CD4-positive, alpha-beta T cell (primary cell): ENCODE data around the gene TRAIP. TPM values are rescaled to one million over a fixed set of nuclear protein-coding genes. Genes with fewer than 3 reads are reported as not detected.

Experiments
- ATAC-seq: fragments of 200-7000 bp; cut with Tn5 transposase; one replicate; pipeline ENCODE4 v1.10.0; 2022; ENCODE audit warnings: mild to moderate bottlenecking; ENCODE audit not compliant: poor library complexity
- CTCF ChIA-PET: fragments of 350-600 bp; sonication (Branson Sonifier 250); formaldehyde crosslinking; loops from one replicate; lab custom pipeline; 2021; ENCODE audit warnings: antibody characterized with exemption, inconsistent platforms; lab: Charles Lee
- POLR2A ChIA-PET: fragments of 350-600 bp; sonication (Branson Sonifier 250); formaldehyde crosslinking; loops from one replicate; lab custom pipeline; 2021; ENCODE audit warnings: antibody characterized with exemption, inconsistent platforms; lab: Charles Lee
- DNase-seq, 14 experiments: peaks; one replicate each; pipeline ENCODE4 v3.0.0-alpha.2; 2013 to 2020; ENCODE audit warnings: mixed read lengths in 2 of 14
- H3K27ac ChIP-seq, 2 donors: one replicate each; pipeline versions ENCODE4 v1.5.1 to v1.7.0; 2013; ENCODE audit warnings: low read length in 2 of 2, low read depth in 1 of 2, mild to moderate bottlenecking in 1 of 2
- H3K27me3 ChIP-seq, 2 experiments: 1 replicate in 1 of 2; 2 replicates in 1 of 2; pipeline versions ENCODE4 v1.6.1 to v1.7.0; 2013; ENCODE audit warnings: low read length in 2 of 2, control low read depth in 1 of 2, mild to moderate bottlenecking in 1 of 2, moderate library complexity in 1 of 2; ENCODE audit not compliant: insufficient read depth in 2 of 2, control insufficient read depth in 1 of 2
- H3K36me3 ChIP-seq: one replicate; pipeline ENCODE4 v1.6.1; 2013; ENCODE audit warnings: low read length, control low read depth; ENCODE audit not compliant: insufficient read depth
- H3K4me1 ChIP-seq: one replicate; pipeline ENCODE4 v1.6.1; 2013; ENCODE audit warnings: low read length, control low read depth; ENCODE audit not compliant: insufficient read depth
- H3K4me3 ChIP-seq: one replicate; pipeline ENCODE4 v1.5.1; 2013; ENCODE audit warnings: mild to moderate bottlenecking, low read length, moderate library complexity
- H3K9me3 ChIP-seq, 2 experiments: 1 replicate in 1 of 2; 2 replicates in 1 of 2; pipeline versions ENCODE4 v1.6.1 to v1.7.0; 2013; ENCODE audit warnings: low read length in 2 of 2, mild to moderate bottlenecking in 2 of 2, control low read depth in 1 of 2, moderate library complexity in 1 of 2; ENCODE audit not compliant: control insufficient read depth in 1 of 2, insufficient read depth in 1 of 2
- H3K27ac Mint-ChIP-seq: one replicate; pipeline ENCODE4 v1.8.0; 2020; ENCODE audit warnings: mixed read lengths
- H3K27me3 Mint-ChIP-seq: one replicate; pipeline ENCODE4 v1.8.0; 2021; ENCODE audit warnings: mixed read lengths
- H3K36me3 Mint-ChIP-seq: one replicate; pipeline ENCODE4 v1.8.0; 2021; ENCODE audit warnings: low read depth, mixed read lengths
- H3K4me1 Mint-ChIP-seq: one replicate; pipeline ENCODE4 v1.8.0; 2021; ENCODE audit warnings: low read depth, mixed read lengths
- H3K4me3 Mint-ChIP-seq: one replicate; pipeline ENCODE4 v1.8.0; 2020; ENCODE audit warnings: mild to moderate bottlenecking, mixed read lengths
- H3K9me3 Mint-ChIP-seq: one replicate; pipeline ENCODE4 v1.8.0; 2020; ENCODE audit warnings: mixed read lengths
- intact Hi-C, 2 experiments: fragments of 100-400 bp; cut with DNase I in 1 of 2; cut with micrococcal nuclease in 1 of 2; formaldehyde crosslinking; loops; one replicate each; pipeline versions ENCODE4 v1.15.1 to v1.9.0; 2023 to 2025; cut with DNase I, micrococcal nuclease
- total RNA-seq, 174 experiments: library from RNA in 2 of 174; stranded (reverse) in 2 of 174; gene quantifications; one replicate each; pipeline ENCODE4 v1.2.3 and lab custom pipeline; 2021 to 2026
- TF ChIP-seq, protein P1 (sequence below): fragments of 200-600 bp; IDR thresholded peaks from one replicate; pipeline ENCODE4 v1.8.0; 2022; ENCODE audit warnings: antibody characterized with exemption, mild to moderate bottlenecking

The TRAIP gene
- total RNA-seq, 2 experiments from 2014 or later: 2.4 TPM

DNA sequence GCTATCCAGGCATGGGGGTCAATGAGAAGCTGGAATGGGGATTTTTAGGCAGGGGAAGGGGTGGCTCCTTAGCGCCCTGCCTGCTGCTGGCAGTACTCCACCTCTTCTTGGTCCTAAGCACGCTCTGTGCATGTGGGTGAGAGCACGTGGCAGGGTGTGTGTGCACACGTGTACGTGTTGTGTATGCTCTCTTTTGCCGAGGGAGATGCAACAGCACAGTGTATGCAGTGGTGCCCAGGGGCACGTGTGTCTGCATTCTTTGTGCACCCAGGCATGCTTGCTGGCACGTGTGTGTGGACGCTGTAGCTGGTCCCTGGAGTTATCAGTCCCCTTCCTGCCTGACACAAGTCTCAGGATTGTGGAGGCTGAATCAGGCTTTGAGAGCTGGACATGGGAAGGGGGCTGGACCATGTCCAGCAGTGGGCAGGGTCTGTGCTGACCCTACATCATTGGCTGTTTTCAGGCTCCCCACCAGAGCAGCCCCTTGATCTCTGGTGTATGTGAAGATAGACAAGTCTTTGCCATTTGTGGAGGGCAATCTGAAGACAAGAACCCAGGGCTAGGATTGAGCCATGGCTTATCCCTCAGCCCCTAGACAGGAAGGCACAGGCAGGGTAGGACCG, 15.3 kb upstream of the TRAIP start:
- DNase-seq (no peak), ATAC-seq (no peak)
- TF ChIP-seq, protein P1, sequence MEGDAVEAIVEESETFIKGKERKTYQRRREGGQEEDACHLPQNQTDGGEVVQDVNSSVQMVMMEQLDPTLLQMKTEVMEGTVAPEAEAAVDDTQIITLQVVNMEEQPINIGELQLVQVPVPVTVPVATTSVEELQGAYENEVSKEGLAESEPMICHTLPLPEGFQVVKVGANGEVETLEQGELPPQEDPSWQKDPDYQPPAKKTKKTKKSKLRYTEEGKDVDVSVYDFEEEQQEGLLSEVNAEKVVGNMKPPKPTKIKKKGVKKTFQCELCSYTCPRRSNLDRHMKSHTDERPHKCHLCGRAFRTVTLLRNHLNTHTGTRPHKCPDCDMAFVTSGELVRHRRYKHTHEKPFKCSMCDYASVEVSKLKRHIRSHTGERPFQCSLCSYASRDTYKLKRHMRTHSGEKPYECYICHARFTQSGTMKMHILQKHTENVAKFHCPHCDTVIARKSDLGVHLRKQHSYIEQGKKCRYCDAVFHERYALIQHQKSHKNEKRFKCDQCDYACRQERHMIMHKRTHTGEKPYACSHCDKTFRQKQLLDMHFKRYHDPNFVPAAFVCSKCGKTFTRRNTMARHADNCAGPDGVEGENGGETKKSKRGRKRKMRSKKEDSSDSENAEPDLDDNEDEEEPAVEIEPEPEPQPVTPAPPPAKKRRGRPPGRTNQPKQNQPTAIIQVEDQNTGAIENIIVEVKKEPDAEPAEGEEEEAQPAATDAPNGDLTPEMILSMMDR: no peak
- Mint-ChIP-seq H3K4me1 (no peaks in the 10 kb centered on the region), H3K4me3 (no peak overlapping the region), H3K9me3 (no peaks in the 10 kb centered on the region), H3K27me3 (peaks cover 37% of the 10 kb centered on the region), H3K27ac (no peak overlapping the region), H3K36me3 (no peaks in the 10 kb centered on the region)
- Histone ChIP-seq H3K9me3 (peaks cover 0 to 15% of the 10 kb centered on the region in 2 experiments), H3K27me3 (peaks cover 27 to 32% of the 10 kb centered on the region in 2 experiments), H3K4me3 (no peak overlapping the region), H3K36me3 (no peaks in the 10 kb centered on the region), H3K4me1 (peaks cover 25% of the 10 kb centered on the region), H3K27ac (no peak overlapping the region)
- ChIA-PET POLR2A (no interaction called here), CTCF (interaction anchor here (1.8 kb wide), 1 partner anchor 33 kb away, joined by 5 read pairs; no protein-coding TSS in a partner anchor)
- intact Hi-C loops: loop anchor here in 1 of 2 experiments (5.0 kb wide), 1 partner anchor 41 kb away; no protein-coding TSS in a partner anchor

DNA sequence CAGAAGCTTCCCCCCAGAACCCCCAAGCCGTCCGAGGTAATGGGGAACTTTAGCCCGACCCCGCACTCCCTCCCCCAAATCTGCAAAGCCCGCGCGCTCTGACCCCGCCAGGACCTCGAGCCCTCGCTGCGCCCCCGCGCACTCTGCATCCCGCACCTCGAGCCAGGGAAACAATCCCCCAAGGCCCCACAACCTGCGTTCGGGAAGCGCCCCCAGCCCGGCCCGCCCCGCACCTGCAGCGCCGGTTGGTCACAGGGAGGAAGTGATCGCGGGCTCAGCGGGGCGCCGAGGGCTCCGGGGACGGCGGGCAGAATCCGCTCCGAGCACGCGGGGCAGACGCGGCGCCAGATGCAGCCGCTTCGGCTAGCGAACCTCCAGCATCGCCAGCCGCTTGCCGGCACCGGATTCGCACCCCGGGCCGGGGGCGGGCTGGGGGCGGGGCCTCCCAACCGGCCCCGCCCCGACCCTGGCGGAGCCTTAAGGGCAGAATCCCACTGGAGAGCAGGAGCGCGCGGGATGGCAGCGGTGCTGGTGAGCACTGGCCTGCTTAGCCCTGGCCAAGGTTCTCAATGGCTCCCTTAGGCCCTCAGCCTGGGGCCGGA, 13.3 kb upstream of the TRAIP start, which contains the start of gene CAMKV:
Gene CAMKV, minus strand, starts transcription at position 382 of the 602 bp plus-strand sequence. CDS start 7,518 bp downstream, outside the sequence.
- Histone ChIP-seq H3K27ac (no peak within 1 kb of the TSS), H3K4me3 (peak within 1 kb of the TSS; percentile 43), H3K36me3 (no peaks in the 10 kb centered on the region), H3K27me3 (peaks cover 38 to 40% of the 10 kb centered on the region in 2 experiments), H3K4me1 (peaks cover 25% of the 10 kb centered on the region), H3K9me3 (peaks cover 0 to 19% of the 10 kb centered on the region in 2 experiments)
- TF ChIP-seq, protein P1: no peak
- Mint-ChIP-seq H3K27me3 (peaks cover 49% of the 10 kb centered on the region), H3K4me3 (peak within 1 kb of the TSS; percentile 30), H3K9me3 (no peaks in the 10 kb centered on the region), H3K27ac (no peak within 1 kb of the TSS), H3K4me1 (no peaks in the 10 kb centered on the region), H3K36me3 (no peaks in the 10 kb centered on the region)
- intact Hi-C loops: loop anchor here in 1 of 2 experiments (5.0 kb wide), 1 partner anchor 43 kb away; no protein-coding TSS in a partner anchor
- ChIA-PET POLR2A (no interaction called here), CTCF (no interaction called here)
- ATAC-seq (peak; percentile 54), DNase-seq (peak in 11 of 14 experiments; percentile 4 to 54 (median 24))

DNA sequence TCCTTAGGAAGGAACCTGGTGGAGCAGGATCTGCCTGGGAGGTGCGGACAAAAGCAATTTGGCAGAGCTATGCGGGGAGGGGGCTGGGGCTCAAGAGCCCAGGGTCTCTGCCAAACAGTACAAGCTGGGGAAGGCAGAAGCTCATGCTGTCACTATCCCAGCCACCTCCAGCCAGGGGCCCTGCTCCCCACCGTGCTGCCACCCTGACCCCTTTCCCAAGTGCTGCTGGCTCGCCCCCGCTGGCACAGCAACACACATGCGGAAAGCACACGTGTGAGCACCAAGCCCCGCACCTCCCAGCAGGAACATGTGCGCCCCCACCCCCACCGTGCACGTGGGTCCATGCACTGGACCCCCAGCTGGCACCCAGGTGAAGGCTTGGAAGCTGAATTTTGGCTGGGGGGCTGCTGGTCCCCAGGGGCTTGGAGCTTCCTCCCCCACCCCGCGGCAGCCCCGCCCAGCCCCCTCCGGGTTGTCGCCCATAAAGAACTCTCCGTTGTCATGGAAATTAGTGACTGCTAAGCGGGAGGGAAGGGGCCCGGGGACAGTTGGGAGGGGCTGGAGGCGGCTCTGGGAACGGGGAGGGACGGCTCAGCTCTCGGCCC, 12.6 kb upstream of the TRAIP start:
- CTCF ChIA-PET: no interaction called here

More for the DNA sequence above, 12.6 kb upstream of the TRAIP start:
- H3K4me1 ChIP-seq: peaks cover 25% of the 10 kb centered on the region
- H3K27ac ChIP-seq: no peak overlapping the region
- TF ChIP-seq, protein P1: no peak
- H3K4me1 Mint-ChIP-seq: no peaks in the 10 kb centered on the region
- H3K9me3 ChIP-seq: peaks cover 0 to 19% of the 10 kb centered on the region in 2 experiments
- H3K27me3 ChIP-seq: peaks cover 43 to 46% of the 10 kb centered on the region in 2 experiments
- no peaks in the 10 kb centered on the region for H3K36me3 Mint-ChIP-seq
- DNase-seq (no peak), ATAC-seq (peak; percentile 31)
- H3K4me3 Mint-ChIP-seq: no peak overlapping the region
- no peaks in the 10 kb centered on the region for H3K9me3 Mint-ChIP-seq
- H3K27me3 Mint-ChIP-seq: peaks cover 49% of the 10 kb centered on the region
- H3K27ac Mint-ChIP-seq: no peak overlapping the region
- POLR2A ChIA-PET: no interaction called here
- H3K4me3 ChIP-seq: peak overlapping the region; percentile 43
- intact Hi-C loops: no loop called here
- H3K36me3 ChIP-seq: no peaks in the 10 kb centered on the region
